ENCODE measurements around the gene CHAC1. TPM values are rescaled to one million over a fixed set of nuclear protein-coding genes. Genes with fewer than 3 reads are reported as not detected.
"Not testable (repeated sequence)": the region's sequence is repeated elsewhere in the genome, so short reads cannot be mapped to it uniquely, and the experiment has no call there.

Gene CHAC1
- total RNA-seq, 2 experiments from 2014 or later = 40.4 to 55.6 TPM

DNA sequence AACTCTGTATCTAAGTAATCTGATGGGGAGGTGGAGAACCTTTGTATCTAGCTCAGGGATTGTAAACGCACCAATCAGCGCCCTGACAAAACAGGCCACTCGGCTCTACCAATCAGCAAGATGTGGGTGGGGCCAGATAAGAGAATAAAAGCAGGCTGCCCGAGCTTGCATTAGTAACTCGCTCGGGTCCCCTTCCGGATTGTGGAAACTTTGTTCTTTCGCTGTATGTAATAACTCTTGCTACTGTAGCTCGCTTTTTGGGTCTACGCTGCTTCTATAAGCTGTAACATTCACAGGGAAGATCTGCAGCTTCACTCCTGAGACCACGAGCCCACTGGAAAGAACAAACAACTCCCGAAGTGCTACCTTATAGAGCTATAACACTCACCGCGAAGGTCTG is 9.0 kb downstream of the CHAC1 start:
- H3K4me2 ChIP-seq (ENCODE audit: low read length); H3K27ac ChIP-seq (ENCODE audit: low read depth, low read length, poor library complexity, severe bottlenecking); intact Hi-C loops (cut with micrococcal nuclease; ENCODE audit: unreplicated experiment); H3K9me3 ChIP-seq (ENCODE audit: low read length); H3K4me3 ChIP-seq (ENCODE audit: low read depth, low read length, poor library complexity, severe bottlenecking); H4K20me1 ChIP-seq (ENCODE audit: insufficient read depth, low read length); H3K9me2 ChIP-seq (ENCODE audit: insufficient read depth, low read length); H3K36me3 ChIP-seq (ENCODE audit: insufficient read depth, low read length); H3K4me1 ChIP-seq (ENCODE audit: insufficient read depth, low read length, poor library complexity, severe bottlenecking); H3K79me2 ChIP-seq (ENCODE audit: insufficient read depth, low read depth, low read length); DNase-seq (ENCODE audit: low spot score); H2AFZ ChIP-seq (ENCODE audit: low read length); BruUV-seq (replicated peaks): not testable (repeated sequence)
- POLR2A ChIA-PET = interaction anchor here (0.8 to 4.1 kb wide), 2 partner anchors 9 to 104 kb away, joined by 4 to 25 read pairs; partner anchors contain the start of gene CHAC1
- CTCF ChIA-PET (ENCODE audit: unreplicated experiment) = interaction anchor here (0.6 to 1.1 kb wide), 2 partner anchors 10 to 63 kb away, joined by 3 read pairs; no protein-coding TSS in a partner anchor

DNA sequence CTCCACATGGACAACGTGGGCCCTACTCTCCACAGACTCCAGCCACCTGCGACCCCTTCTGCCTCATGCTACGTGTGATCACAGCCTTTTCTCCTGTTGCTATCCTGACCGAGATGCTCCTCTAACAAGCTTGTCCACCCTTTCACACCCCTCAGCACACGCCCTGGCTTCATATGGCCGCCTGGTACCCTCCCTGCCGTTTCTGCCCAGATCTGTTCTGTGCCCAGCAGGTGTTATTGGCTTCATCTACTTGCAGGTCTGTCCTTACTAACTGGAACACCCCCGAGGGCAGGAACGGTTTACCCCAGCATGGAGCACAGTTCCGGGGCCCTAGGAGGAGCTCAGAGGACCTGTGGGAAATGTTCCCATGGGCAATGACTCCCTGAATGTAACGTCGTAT is 9.9 kb downstream of the CHAC1 start:
- BruUV-seq (replicated peaks) = no TSS peak
- intact Hi-C loops (cut with micrococcal nuclease; ENCODE audit: unreplicated experiment) = no loop called here
- no peaks in the 10 kb centered on the region for H3K4me1 ChIP-seq (ENCODE audit: insufficient read depth, low read length, poor library complexity, severe bottlenecking)
- no peaks in the 10 kb centered on the region for H3K9me2 ChIP-seq (ENCODE audit: insufficient read depth, low read length)
- H3K4me3 ChIP-seq (ENCODE audit: low read depth, low read length, poor library complexity, severe bottlenecking) = no peak overlapping the region
- no peaks in the 10 kb centered on the region for H3K36me3 ChIP-seq (ENCODE audit: insufficient read depth, low read length)
- no peaks in the 10 kb centered on the region for H4K20me1 ChIP-seq (ENCODE audit: insufficient read depth, low read length)
- no peaks in the 10 kb centered on the region for H3K79me2 ChIP-seq (ENCODE audit: insufficient read depth, low read depth, low read length)
- DNase-seq (ENCODE audit: low spot score) = no peak
- ChIA-PET POLR2A (interaction anchor here (4.1 kb wide), 1 partner anchor 10 kb away, joined by 25 read pairs; the partner anchor contains the start of gene CHAC1), CTCF (ENCODE audit: unreplicated experiment) (no interaction called here)
- H3K9me3 ChIP-seq (ENCODE audit: low read length) = no peaks in the 10 kb centered on the region
- no peak for TF ChIP-seq EZH2phosphoT487 (IDR thresholded peaks at IDR 0.05; ENCODE audit: borderline replicate concordance, low read depth, low read length)
- TF ChIP-seq, protein P1, sequence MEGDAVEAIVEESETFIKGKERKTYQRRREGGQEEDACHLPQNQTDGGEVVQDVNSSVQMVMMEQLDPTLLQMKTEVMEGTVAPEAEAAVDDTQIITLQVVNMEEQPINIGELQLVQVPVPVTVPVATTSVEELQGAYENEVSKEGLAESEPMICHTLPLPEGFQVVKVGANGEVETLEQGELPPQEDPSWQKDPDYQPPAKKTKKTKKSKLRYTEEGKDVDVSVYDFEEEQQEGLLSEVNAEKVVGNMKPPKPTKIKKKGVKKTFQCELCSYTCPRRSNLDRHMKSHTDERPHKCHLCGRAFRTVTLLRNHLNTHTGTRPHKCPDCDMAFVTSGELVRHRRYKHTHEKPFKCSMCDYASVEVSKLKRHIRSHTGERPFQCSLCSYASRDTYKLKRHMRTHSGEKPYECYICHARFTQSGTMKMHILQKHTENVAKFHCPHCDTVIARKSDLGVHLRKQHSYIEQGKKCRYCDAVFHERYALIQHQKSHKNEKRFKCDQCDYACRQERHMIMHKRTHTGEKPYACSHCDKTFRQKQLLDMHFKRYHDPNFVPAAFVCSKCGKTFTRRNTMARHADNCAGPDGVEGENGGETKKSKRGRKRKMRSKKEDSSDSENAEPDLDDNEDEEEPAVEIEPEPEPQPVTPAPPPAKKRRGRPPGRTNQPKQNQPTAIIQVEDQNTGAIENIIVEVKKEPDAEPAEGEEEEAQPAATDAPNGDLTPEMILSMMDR (conservative IDR thresholded peaks at IDR 0.05; ENCODE audit: low read length) = no peak
- no peak overlapping the region for H3K4me2 ChIP-seq (ENCODE audit: low read length)
- H2AFZ ChIP-seq (ENCODE audit: low read length) = no peak overlapping the region
- no peak overlapping the region for H3K27ac ChIP-seq (ENCODE audit: low read depth, low read length, poor library complexity, severe bottlenecking)

DNA sequence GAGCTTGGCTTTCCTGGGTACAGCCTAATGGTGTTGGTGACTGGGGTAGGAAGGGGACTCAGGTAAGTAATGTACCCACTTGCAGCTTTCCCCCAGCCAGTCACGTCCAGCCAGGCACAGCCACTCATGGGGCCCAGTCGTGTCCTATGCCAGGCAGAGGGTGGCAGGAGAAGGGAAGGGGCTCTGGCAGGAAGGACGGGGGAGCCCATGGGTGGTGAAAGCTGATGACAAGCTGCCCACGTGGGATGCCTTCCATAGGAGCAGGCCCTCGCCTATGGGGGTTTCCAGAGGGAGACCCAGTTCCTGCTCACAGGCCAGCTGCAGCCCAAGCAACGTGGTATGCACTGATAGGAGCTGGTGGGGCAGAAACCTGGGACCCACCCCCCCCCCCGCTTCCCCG is 10.7 kb downstream of the CHAC1 start:
- intact Hi-C loops (cut with micrococcal nuclease; ENCODE audit: unreplicated experiment) = no loop called here
- no peak overlapping the region for H3K4me2 ChIP-seq (ENCODE audit: low read length)
- no peak overlapping the region for H3K27ac ChIP-seq (ENCODE audit: low read depth, low read length, poor library complexity, severe bottlenecking)
- H3K36me3 ChIP-seq (ENCODE audit: insufficient read depth, low read length) = no peaks in the 10 kb centered on the region
- CTCF ChIA-PET (ENCODE audit: unreplicated experiment) = interaction anchor here (0.6 kb wide), 1 partner anchor 11 kb away, joined by 3 read pairs; the partner anchor contains the start of gene CHAC1
- no peak for TF ChIP-seq EZH2phosphoT487 (IDR thresholded peaks at IDR 0.05; ENCODE audit: borderline replicate concordance, low read depth, low read length)
- TF ChIP-seq, protein P1 (conservative IDR thresholded peaks at IDR 0.05; ENCODE audit: low read length) = no peak
- H3K79me2 ChIP-seq (ENCODE audit: insufficient read depth, low read depth, low read length) = no peaks in the 10 kb centered on the region
- no peaks in the 10 kb centered on the region for H4K20me1 ChIP-seq (ENCODE audit: insufficient read depth, low read length)
- BruUV-seq (replicated peaks) = no TSS peak
- no peaks in the 10 kb centered on the region for H3K9me3 ChIP-seq (ENCODE audit: low read length)
- H3K4me3 ChIP-seq (ENCODE audit: low read depth, low read length, poor library complexity, severe bottlenecking) = no peak overlapping the region
- POLR2A ChIA-PET = interaction anchor here (0.7 to 4.1 kb wide), 2 partner anchors 10 to 32 kb away, joined by 3 to 25 read pairs; partner anchors contain the start of gene CHAC1
- no peak for DNase-seq (ENCODE audit: low spot score)
- no peak overlapping the region for H2AFZ ChIP-seq (ENCODE audit: low read length)
- H3K9me2 ChIP-seq (ENCODE audit: insufficient read depth, low read length) = no peaks in the 10 kb centered on the region
- H3K4me1 ChIP-seq (ENCODE audit: insufficient read depth, low read length, poor library complexity, severe bottlenecking) = no peaks in the 10 kb centered on the region

Measured in OCI-LY7 (cell line).